Panc1 (cell line): Measurements from ENCODE around the gene NUDT15.

Source experiments
- CTCF ChIP-seq: fragments of 450-650 bp; IDR thresholded peaks from 2 replicates; pipeline ENCODE4 v1.5.1; 2017; ENCODE audit warnings: mild to moderate bottlenecking
- POLR2AphosphoS5 ChIP-seq: IDR thresholded peaks from 2 replicates; pipeline ENCODE4 v1.6.1; 2012; ENCODE audit warnings: mild to moderate bottlenecking, low read depth, low read length, moderate library complexity
- REST ChIP-seq, 2 experiments: IDR thresholded peaks; 2 replicates each; pipeline ENCODE4 v1.6.1; 2011 to 2012; ENCODE audit warnings: low read depth in 2 of 2, control low read depth in 1 of 2, low read length in 1 of 2, mild to moderate bottlenecking in 1 of 2, moderate library complexity in 1 of 2; ENCODE audit not compliant: insufficient read depth in 1 of 2
- TCF7L2 ChIP-seq: IDR thresholded peaks from 2 replicates; pipeline ENCODE4 v1.6.1; 2011; ENCODE audit warnings: mild to moderate bottlenecking, low read depth, low read length, inconsistent platforms

GRCh38 chr13:48070942-48071341, 33.4 kb downstream of the NUDT15 start:
- TF ChIP-seq CTCF, result no peak
- TF ChIP-seq REST (IDR thresholded peaks at IDR 0.05; ENCODE audit: insufficient read depth in 1 of 2, low read depth in 2 of 2, low read length in 1 of 2), result no peak
- no peak for TF ChIP-seq TCF7L2
- no peak for TF ChIP-seq POLR2AphosphoS5
